K562 (cell line): Measurements from ENCODE around the gene LRRC9. TPM values are rescaled to one million over a fixed set of nuclear protein-coding genes. Genes with fewer than 3 reads are reported as not detected.

Experiments used
- ATAC-seq: fragments of 200-7000 bp; cut with Tn5 transposase; 3 replicates; pipeline ENCODE4 v1.9.1; 2020; ENCODE audit warnings: moderate library complexity
- BruUV-seq: library from RNA; stranded (reverse); fragments of 400-500 nt; replicated peaks from 2 replicates; lab custom pipeline; 2021; lab: Mats Ljungman, UMichigan
- CTCF ChIA-PET: fragments of 300-600 bp; formaldehyde crosslinking; extraction: SDS; loops from one replicate; lab custom pipeline; 2021; ENCODE audit warnings: low intra/inter-chr PET ratio; lab: Yijun Ruan, JAX
- POLR2A ChIA-PET: fragments of 300-600, 350-650 bp; sonication (Branson Sonifier 250); formaldehyde crosslinking; extraction: SDS; loops from one replicate; lab custom pipeline; 2021; ENCODE audit warnings: antibody characterized with exemption, inconsistent platforms; lab: Yijun Ruan, JAX
- DNase-seq, 4 experiments: peaks; one replicate each; pipeline versions ENCODE4 v3.0.0 to v3.0.0-alpha.2; 2011 to 2018; ENCODE audit warnings: low spot score in 3 of 4, mixed read lengths in 3 of 4; ENCODE audit errors: extremely low read depth in 1 of 4
- FAIRE-seq: peaks from 2 replicates; lab custom pipeline; 2011; peaks lifted over from hg19 to GRCh38; lab: Jason Lieb, UNC
- H2AFZ ChIP-seq: 2 replicates; pipeline ENCODE4 v1.6.0; 2011; ENCODE audit warnings: low read depth, low read length, control low read depth, inconsistent platforms
- H3K27ac ChIP-seq: fragments of 200-600 bp; 3 replicates; pipeline ENCODE4 v1.8.0; 2011; ENCODE audit warnings: low read depth, mild to moderate bottlenecking, control low read depth, inconsistent platforms, low read length, moderate library complexity, mixed read lengths; ENCODE audit errors: extremely low read depth
- H3K27me3 ChIP-seq, 2 experiments: fragments of 300-600 bp in 1 of 2; 2 replicates in 1 of 2; 3 replicates in 1 of 2; pipeline versions ENCODE4 v1.6.0 to v1.8.0; 2011; ENCODE audit warnings: inconsistent platforms in 2 of 2, low read length in 2 of 2, mild to moderate bottlenecking in 1 of 2, mixed read lengths in 1 of 2, moderate library complexity in 1 of 2; ENCODE audit not compliant: control insufficient read depth in 2 of 2, insufficient read depth in 2 of 2
- H3K36me3 ChIP-seq: fragments of 300-600 bp; 3 replicates; pipeline ENCODE4 v1.8.0; 2011; ENCODE audit warnings: mild to moderate bottlenecking, low read length, inconsistent platforms; ENCODE audit not compliant: control insufficient read depth, insufficient read depth
- H3K4me1 ChIP-seq, 2 experiments: fragments of 200-600 bp in 1 of 2; replicated peaks in 1 of 2; 2 replicates in 1 of 2; 3 replicates in 1 of 2; pipeline versions ENCODE4 v1.5.1 to v1.8.0; 2011; ENCODE audit warnings: inconsistent platforms in 2 of 2, low read length in 2 of 2, mild to moderate bottlenecking in 1 of 2, mixed read lengths in 1 of 2, moderate library complexity in 1 of 2; ENCODE audit not compliant: control insufficient read depth in 2 of 2, insufficient read depth in 2 of 2
- H3K4me2 ChIP-seq: 2 replicates; pipeline ENCODE4 v1.6.1; 2011; ENCODE audit warnings: low read length, control low read depth, inconsistent platforms, mixed read lengths; ENCODE audit not compliant: insufficient read depth
- H3K4me3 ChIP-seq: fragments of 200-600 bp; sonication (generic), shearing (Covaris generic); 2 replicates; pipeline ENCODE4 v1.5.1; 2016; ENCODE audit warnings: control low read depth, inconsistent platforms
- H3K79me2 ChIP-seq: fragments of 200-600 bp; 3 replicates; pipeline ENCODE4 v1.8.0; 2011; ENCODE audit warnings: low read length, inconsistent platforms; ENCODE audit not compliant: control insufficient read depth, insufficient read depth
- H3K9ac ChIP-seq, 2 experiments: 2 replicates each; pipeline versions ENCODE4 v1.6.0 to v1.6.1; 2011; ENCODE audit warnings: low read depth in 2 of 2, low read length in 2 of 2, control low read depth in 1 of 2, inconsistent platforms in 1 of 2, mild to moderate bottlenecking in 1 of 2, mixed read lengths in 1 of 2; ENCODE audit not compliant: insufficient read depth in 1 of 2
- H3K9me1 ChIP-seq: one replicate; pipeline ENCODE4 v1.6.0; 2011; ENCODE audit warnings: inconsistent platforms, mild to moderate bottlenecking, low read length, moderate library complexity; ENCODE audit not compliant: control insufficient read depth, insufficient read depth
- H3K9me3 ChIP-seq: replicated peaks from 2 replicates; pipeline ENCODE4 v1.5.1; 2011; ENCODE audit warnings: low read depth, low read length, inconsistent platforms; ENCODE audit not compliant: control insufficient read depth, insufficient read depth
- H4K20me1 ChIP-seq: replicated peaks from 2 replicates; pipeline ENCODE4 v1.6.1; 2011; ENCODE audit warnings: low read length, inconsistent platforms, mixed read lengths; ENCODE audit not compliant: control insufficient read depth, insufficient read depth
- BMI1 ChIP-seq: fragments of 150-350 bp; IDR thresholded peaks from 2 replicates; pipeline ENCODE4 v1.6.1; 2014; ENCODE audit warnings: low read length
- CEBPG ChIP-seq, 3 experiments: fragments of 200-800 bp in 1 of 3; sonication (Bioruptor generic) in 1 of 3; sonication (generic) in 1 of 3; formaldehyde crosslinking in 1 of 3; IDR thresholded peaks in 2 of 3; conservative IDR thresholded peaks in 1 of 3; 2 replicates each; pipeline versions ENCODE4 v1.6.1 to v1.8.0; 2016 to 2022; ENCODE audit warnings: missing compliant biosample characterization in 2 of 3, missing genetic modification characterization in 2 of 3, mild to moderate bottlenecking in 1 of 3, missing genetic modification reagents in 1 of 3
- HDAC2 ChIP-seq: fragments of 450-650 bp; IDR thresholded peaks from 2 replicates; pipeline ENCODE4 v1.6.1; 2016; ENCODE audit warnings: mild to moderate bottlenecking
- HIVEP1 ChIP-seq: fragments of 250-450 bp; sonication (Bioruptor Pico); IDR thresholded peaks from 2 replicates; pipeline ENCODE4 v1.4.0; 2020; ENCODE audit warnings: mild to moderate bottlenecking
- IFI16 ChIP-seq: fragments of 250-450 bp; sonication (Bioruptor Pico); IDR thresholded peaks from 2 replicates; pipeline ENCODE4 v2.1.2; 2022; ENCODE audit warnings: mild to moderate bottlenecking, inconsistent platforms
- MCM3 ChIP-seq: fragments of 450-650 bp; IDR thresholded peaks from 2 replicates; pipeline ENCODE4 v1.6.1; 2016
- MECOM ChIP-seq: fragments of 250-450 bp; sonication (Bioruptor Pico); IDR thresholded peaks from 2 replicates; pipeline ENCODE4 v1.8.0; 2022; ENCODE audit warnings: inconsistent platforms
- NEUROD1 ChIP-seq: fragments of 150-350 bp; IDR thresholded peaks from 2 replicates; pipeline ENCODE4 v1.6.1; 2014; ENCODE audit warnings: borderline replicate concordance, low read length, low read depth; ENCODE audit not compliant: partially characterized antibody
- SLC30A9 ChIP-seq: fragments of 250-450 bp; sonication (Bioruptor Pico); IDR thresholded peaks from 2 replicates; pipeline ENCODE4 v1.8.0; 2022; ENCODE audit warnings: mild to moderate bottlenecking, moderate library complexity
- WHSC1 ChIP-seq: IDR thresholded peaks from one replicate; pipeline ENCODE4 v1.6.1; 2012; ENCODE audit warnings: low read length, control low read depth, inconsistent platforms
- ZBTB17 ChIP-seq: fragments of 450-650 bp; formaldehyde crosslinking; IDR thresholded peaks from 2 replicates; pipeline ENCODE4 v1.4.0; 2020; ENCODE audit warnings: mild to moderate bottlenecking
- ZBTB2 ChIP-seq: fragments of 450-650 bp; IDR thresholded peaks from 2 replicates; pipeline ENCODE4 v1.6.1; 2016; ENCODE audit warnings: antibody characterized with exemption
- ZNF124 ChIP-seq: sonication (generic); formaldehyde crosslinking; IDR thresholded peaks from 2 replicates; pipeline ENCODE4 v1.8.1; 2022; ENCODE audit warnings: missing genetic modification reagents
- ZNF174 ChIP-seq: fragments of 250-450 bp; sonication (Bioruptor Pico); IDR thresholded peaks from 2 replicates; pipeline ENCODE4 v1.4.0; 2020; ENCODE audit warnings: mild to moderate bottlenecking
- ZNF354B ChIP-seq: fragments of 250-450 bp; sonication (Bioruptor Pico); IDR thresholded peaks from 2 replicates; pipeline ENCODE4 v1.4.0; 2020
- WGBS: fragments of 100-300 bp; shearing (Covaris generic); methylation state at CpG from one replicate; pipeline ENCODE4 v1.1.6; 2016; ENCODE audit warnings: low coverage, mixed read lengths; ENCODE audit not compliant: insufficient coverage; ENCODE audit errors: missing lambda C conversion rate; 5-methylcytosine and 5-hydroxymethylcytosine counted together
- in situ Hi-C: fragments of 300-500 bp; cut with MboI; formaldehyde crosslinking; loops from 4 replicates; pipeline ENCODE4 v1.15.0; 2018; ENCODE audit warnings: inconsistent platforms, mixed read lengths
- intact Hi-C: fragments of 100-400 bp; cut with micrococcal nuclease; formaldehyde crosslinking; loops from 2 replicates; pipeline ENCODE4 v1.14.2; 2022
- polyA plus RNA-seq, 8 experiments: library from polyadenylated mRNA; depleted of rRNA in 4 of 8; stranded (reverse) in 5 of 8; unstranded in 3 of 8; fragments of >200 nt; fragmentation: Nextera tagmentation in 2 of 8; fragmentation: Illumina TruSeq in 1 of 8; extraction: Ambion mirVana in 2 of 8; extraction: Trizol in 1 of 8; gene quantifications; 2 replicates each; pipeline versions ENCODE4 v1.2.1 to v1.2.3, GENCODE V29; 2011 to 2014; ENCODE audit warnings: inconsistent platforms in 1 of 8, missing spikeins in 1 of 8
- total RNA-seq, 7 experiments: library from RNA; depleted of rRNA in 6 of 7; stranded (reverse); fragments of >200 nt in 6 of 7; fragmentation: Illumina TruSeq in 2 of 7; extraction: Trizol in 2 of 7; gene quantifications; 2 replicates each; pipeline versions ENCODE4 v1.2.1 to v1.2.3, GENCODE V29; 2011 to 2021; ENCODE audit warnings: low replicate concordance in 1 of 7
- TF ChIP-seq, protein P1 (sequence below), 2 experiments: IDR thresholded peaks; 2 replicates each; pipeline ENCODE4 v1.6.1; 2012; ENCODE audit warnings: improper control_type of control experiment in 2 of 2, low read depth in 2 of 2, low read length in 2 of 2, borderline replicate concordance in 1 of 2
- TF ChIP-seq, protein P2 (sequence below): IDR thresholded peaks from 2 replicates; pipeline ENCODE4 v1.6.1; 2011; ENCODE audit warnings: borderline replicate concordance, low read depth, mild to moderate bottlenecking, moderate library complexity, low read length; ENCODE audit not compliant: insufficient read depth, poor library complexity, severe bottlenecking

LRRC9 gene
- total and polyA plus RNA-seq, 9 of the 15 experiments (the other 6 are each of a cell fraction or from before 2014, with no cell fraction given) = not detected

DNA sequence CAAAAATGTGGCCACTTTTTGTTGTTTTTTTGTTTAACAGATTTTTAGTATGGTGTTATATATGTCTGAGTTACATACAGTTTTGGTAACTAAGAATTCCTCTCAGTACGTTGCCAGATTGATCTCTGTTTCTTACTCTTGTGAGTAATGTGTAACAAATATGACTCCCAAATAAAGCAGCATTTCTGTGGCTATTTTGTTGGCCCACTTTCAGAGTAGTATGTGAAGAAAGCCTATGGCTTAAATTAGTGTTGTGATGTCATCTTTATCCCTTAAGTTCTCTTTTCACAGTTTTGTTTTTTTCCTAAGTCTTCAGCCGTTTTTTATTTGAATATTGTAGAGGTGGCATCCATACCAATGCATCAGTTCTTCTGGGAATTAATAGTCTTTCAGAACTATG, 182.4 kb downstream of the LRRC9 start:
- H3K36me3 ChIP-seq = peaks cover 10% of the 10 kb centered on the region; the same call in 2 of the 3 replicates
- intact Hi-C loops = no loop called here
- TF ChIP-seq CEBPG (CRISPR knock-in tag; IDR thresholded peaks at IDR 0.05) (no peak), CEBPG (tag; conservative IDR thresholded peaks at IDR 0.05 in 1 of 2, IDR thresholded peaks at IDR 0.05 in 1 of 2) (no peak), IFI16 (CRISPR knock-in tag) (no peak), NEUROD1 (no peak), ZNF354B (CRISPR knock-in tag) (no peak), SLC30A9 (CRISPR knock-in tag) (no peak), ZNF174 (CRISPR knock-in tag) (no peak), MECOM (CRISPR knock-in tag) (no peak), ZBTB2 (no peak), ZNF124 (CRISPR knock-in tag) (no peak), BMI1 (no peak), ZBTB17 (no peak), HDAC2 (no peak), MCM3 (no peak), HIVEP1 (CRISPR knock-in tag) (no peak), WHSC1 (no peak)
- TF ChIP-seq, protein P1, sequence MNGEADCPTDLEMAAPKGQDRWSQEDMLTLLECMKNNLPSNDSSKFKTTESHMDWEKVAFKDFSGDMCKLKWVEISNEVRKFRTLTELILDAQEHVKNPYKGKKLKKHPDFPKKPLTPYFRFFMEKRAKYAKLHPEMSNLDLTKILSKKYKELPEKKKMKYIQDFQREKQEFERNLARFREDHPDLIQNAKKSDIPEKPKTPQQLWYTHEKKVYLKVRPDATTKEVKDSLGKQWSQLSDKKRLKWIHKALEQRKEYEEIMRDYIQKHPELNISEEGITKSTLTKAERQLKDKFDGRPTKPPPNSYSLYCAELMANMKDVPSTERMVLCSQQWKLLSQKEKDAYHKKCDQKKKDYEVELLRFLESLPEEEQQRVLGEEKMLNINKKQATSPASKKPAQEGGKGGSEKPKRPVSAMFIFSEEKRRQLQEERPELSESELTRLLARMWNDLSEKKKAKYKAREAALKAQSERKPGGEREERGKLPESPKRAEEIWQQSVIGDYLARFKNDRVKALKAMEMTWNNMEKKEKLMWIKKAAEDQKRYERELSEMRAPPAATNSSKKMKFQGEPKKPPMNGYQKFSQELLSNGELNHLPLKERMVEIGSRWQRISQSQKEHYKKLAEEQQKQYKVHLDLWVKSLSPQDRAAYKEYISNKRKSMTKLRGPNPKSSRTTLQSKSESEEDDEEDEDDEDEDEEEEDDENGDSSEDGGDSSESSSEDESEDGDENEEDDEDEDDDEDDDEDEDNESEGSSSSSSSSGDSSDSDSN (IDR thresholded peaks at IDR 0.05; ENCODE audit: borderline replicate concordance in 1 of 2, low read depth in 2 of 2, low read length in 2 of 2) = no peak
- TF ChIP-seq, protein P2, sequence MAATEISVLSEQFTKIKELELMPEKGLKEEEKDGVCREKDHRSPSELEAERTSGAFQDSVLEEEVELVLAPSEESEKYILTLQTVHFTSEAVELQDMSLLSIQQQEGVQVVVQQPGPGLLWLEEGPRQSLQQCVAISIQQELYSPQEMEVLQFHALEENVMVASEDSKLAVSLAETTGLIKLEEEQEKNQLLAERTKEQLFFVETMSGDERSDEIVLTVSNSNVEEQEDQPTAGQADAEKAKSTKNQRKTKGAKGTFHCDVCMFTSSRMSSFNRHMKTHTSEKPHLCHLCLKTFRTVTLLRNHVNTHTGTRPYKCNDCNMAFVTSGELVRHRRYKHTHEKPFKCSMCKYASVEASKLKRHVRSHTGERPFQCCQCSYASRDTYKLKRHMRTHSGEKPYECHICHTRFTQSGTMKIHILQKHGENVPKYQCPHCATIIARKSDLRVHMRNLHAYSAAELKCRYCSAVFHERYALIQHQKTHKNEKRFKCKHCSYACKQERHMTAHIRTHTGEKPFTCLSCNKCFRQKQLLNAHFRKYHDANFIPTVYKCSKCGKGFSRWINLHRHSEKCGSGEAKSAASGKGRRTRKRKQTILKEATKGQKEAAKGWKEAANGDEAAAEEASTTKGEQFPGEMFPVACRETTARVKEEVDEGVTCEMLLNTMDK = no peak

More for the DNA sequence above, 182.4 kb downstream of the LRRC9 start:
- Histone ChIP-seq H3K27me3 (no peaks in the 10 kb centered on the region), H3K9me1 (no peaks in the 10 kb centered on the region), H3K9ac (no peak overlapping the region), H3K4me3 (no peak overlapping the region), H4K20me1 (no peaks in the 10 kb centered on the region), H2AFZ (no peak overlapping the region), H3K4me2 (no peak overlapping the region), H3K9me3 (no peaks in the 10 kb centered on the region), H3K27ac (no peak overlapping the region), H3K79me2 (peaks cover 77% of the 10 kb centered on the region), H3K4me1 (peaks cover 0 to 3% of the 10 kb centered on the region in 2 experiments; a peak in 2 of 5 replicates)
- ATAC-seq = no peak
- no peak for DNase-seq
- in situ Hi-C loops = no loop called here
- FAIRE-seq = no peak
- no TSS peak for BruUV-seq
- ChIA-PET POLR2A (no interaction called here), CTCF (interaction anchor here (0.6 kb wide), 1 partner anchor 250 kb away, joined by 3 read pairs; no protein-coding TSS in a partner anchor)
- WGBS = 63% methylated on average over 2 of the region's 2 CpGs
